WTC11 (cell line): Measurements from ENCODE around the gene SUSD4.

ENCODE experiments used
- CBFB ChIP-seq: sonication (generic); formaldehyde crosslinking; IDR thresholded peaks from 2 replicates; pipeline ENCODE4 v1.8.1; 2022; ENCODE audit warnings: mild to moderate bottlenecking, low read depth, missing genetic modification reagents
- FOXP1 ChIP-seq: sonication (generic); formaldehyde crosslinking; IDR thresholded peaks from 2 replicates; pipeline ENCODE4 v1.8.0; 2022; ENCODE audit warnings: missing genetic modification reagents, mild to moderate bottlenecking, moderate library complexity, borderline replicate concordance
- HMGA2 ChIP-seq: fragments of 250-450 bp; sonication (Bioruptor Pico); IDR thresholded peaks from 2 replicates; pipeline ENCODE4 v1.4.0; 2021; ENCODE audit warnings: mild to moderate bottlenecking, moderate library complexity
- NFYB ChIP-seq: sonication (generic); formaldehyde crosslinking; conservative IDR thresholded peaks from 2 replicates; pipeline ENCODE4 v1.8.0; 2022; ENCODE audit warnings: low read depth, missing genetic modification reagents
- SMAD4 ChIP-seq: sonication (generic); formaldehyde crosslinking; IDR thresholded peaks from 2 replicates; pipeline ENCODE4 v1.8.0; 2022; ENCODE audit warnings: mild to moderate bottlenecking, missing genetic modification reagents
- TP53 ChIP-seq: sonication (generic); formaldehyde crosslinking; IDR thresholded peaks from 2 replicates; pipeline ENCODE4 v1.8.1; 2023; ENCODE audit warnings: mild to moderate bottlenecking, missing genetic modification reagents
- ZNF317 ChIP-seq: sonication (generic); formaldehyde crosslinking; IDR thresholded peaks from 2 replicates; pipeline ENCODE4 v1.8.1; 2023; ENCODE audit warnings: low read depth, mild to moderate bottlenecking, moderate library complexity, missing genetic modification reagents, borderline replicate concordance
- TF ChIP-seq, protein P1 (sequence below): fragments of 200-600 bp; IDR thresholded peaks from 2 replicates; pipeline ENCODE4 v1.8.0; 2022; ENCODE audit warnings: antibody characterized with exemption
- TF ChIP-seq, protein P2 (sequence below): sonication (generic); formaldehyde crosslinking; IDR thresholded peaks from 2 replicates; pipeline ENCODE4 v1.8.0; 2022; ENCODE audit warnings: mild to moderate bottlenecking, missing genetic modification reagents
- TF ChIP-seq, protein P3 (sequence below): sonication (generic); formaldehyde crosslinking; IDR thresholded peaks from 2 replicates; pipeline ENCODE4 v1.8.0; 2022; ENCODE audit warnings: mild to moderate bottlenecking, missing genetic modification reagents

DNA sequence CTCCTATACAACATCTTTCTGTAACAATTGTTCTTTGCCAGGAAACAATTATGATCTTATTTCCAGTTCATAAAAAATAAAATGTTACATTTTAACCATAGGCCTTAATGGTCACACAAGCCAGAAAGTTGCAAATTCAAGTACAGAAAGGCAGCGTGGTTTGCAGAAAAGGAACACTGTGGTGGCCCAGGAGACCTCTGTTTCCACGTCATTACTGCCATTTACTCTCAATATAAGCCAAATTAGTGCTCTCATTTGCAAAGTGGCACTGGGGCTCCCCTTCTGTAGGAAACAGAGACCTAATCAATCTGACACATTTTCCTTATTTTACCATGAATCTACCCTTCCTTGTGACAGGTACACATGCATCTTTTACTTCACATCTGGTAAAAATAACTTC, 141.6 kb downstream of the SUSD4 start:
- TF ChIP-seq CBFB (CRISPR knock-in tag) (no peak), FOXP1 (no peak), TP53 (CRISPR knock-in tag) (no peak), NFYB (CRISPR knock-in tag) (no peak), HMGA2 (no peak), ZNF317 (CRISPR knock-in tag) (no peak), SMAD4 (CRISPR knock-in tag) (no peak)
- TF ChIP-seq, protein P1, sequence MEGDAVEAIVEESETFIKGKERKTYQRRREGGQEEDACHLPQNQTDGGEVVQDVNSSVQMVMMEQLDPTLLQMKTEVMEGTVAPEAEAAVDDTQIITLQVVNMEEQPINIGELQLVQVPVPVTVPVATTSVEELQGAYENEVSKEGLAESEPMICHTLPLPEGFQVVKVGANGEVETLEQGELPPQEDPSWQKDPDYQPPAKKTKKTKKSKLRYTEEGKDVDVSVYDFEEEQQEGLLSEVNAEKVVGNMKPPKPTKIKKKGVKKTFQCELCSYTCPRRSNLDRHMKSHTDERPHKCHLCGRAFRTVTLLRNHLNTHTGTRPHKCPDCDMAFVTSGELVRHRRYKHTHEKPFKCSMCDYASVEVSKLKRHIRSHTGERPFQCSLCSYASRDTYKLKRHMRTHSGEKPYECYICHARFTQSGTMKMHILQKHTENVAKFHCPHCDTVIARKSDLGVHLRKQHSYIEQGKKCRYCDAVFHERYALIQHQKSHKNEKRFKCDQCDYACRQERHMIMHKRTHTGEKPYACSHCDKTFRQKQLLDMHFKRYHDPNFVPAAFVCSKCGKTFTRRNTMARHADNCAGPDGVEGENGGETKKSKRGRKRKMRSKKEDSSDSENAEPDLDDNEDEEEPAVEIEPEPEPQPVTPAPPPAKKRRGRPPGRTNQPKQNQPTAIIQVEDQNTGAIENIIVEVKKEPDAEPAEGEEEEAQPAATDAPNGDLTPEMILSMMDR = no peak
- TF ChIP-seq, protein P2, sequence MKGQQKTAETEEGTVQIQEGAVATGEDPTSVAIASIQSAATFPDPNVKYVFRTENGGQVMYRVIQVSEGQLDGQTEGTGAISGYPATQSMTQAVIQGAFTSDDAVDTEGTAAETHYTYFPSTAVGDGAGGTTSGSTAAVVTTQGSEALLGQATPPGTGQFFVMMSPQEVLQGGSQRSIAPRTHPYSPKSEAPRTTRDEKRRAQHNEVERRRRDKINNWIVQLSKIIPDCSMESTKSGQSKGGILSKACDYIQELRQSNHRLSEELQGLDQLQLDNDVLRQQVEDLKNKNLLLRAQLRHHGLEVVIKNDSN = no peak
- TF ChIP-seq, protein P3, sequence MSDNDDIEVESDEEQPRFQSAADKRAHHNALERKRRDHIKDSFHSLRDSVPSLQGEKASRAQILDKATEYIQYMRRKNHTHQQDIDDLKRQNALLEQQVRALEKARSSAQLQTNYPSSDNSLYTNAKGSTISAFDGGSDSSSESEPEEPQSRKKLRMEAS (CRISPR knock-in tag) = no peak
